SK-N-SH treated with all-trans-retinoic acid at 6 μM for 48 hours (cell line): ENCODE results near the gene ALX1.

ENCODE experiments used
- ATAC-seq: fragments of 200-7000 bp; cut with Tn5 transposase; 3 replicates; pipeline ENCODE4 v1.9.1; 2020; ENCODE audit warnings: mild to moderate bottlenecking, moderate library complexity
- ARNTL ChIP-seq: fragments of 450-650 bp; formaldehyde crosslinking; IDR thresholded peaks from 2 replicates; pipeline ENCODE4 v1.5.0; 2020; ENCODE audit warnings: low read depth, mild to moderate bottlenecking, moderate library complexity, borderline replicate concordance
- BACH2 ChIP-seq: fragments of 250-450 bp; sonication (Bioruptor Pico); IDR thresholded peaks from 2 replicates; pipeline ENCODE4 v1.9.0; 2021; ENCODE audit warnings: mild to moderate bottlenecking, borderline replicate concordance
- CREB5 ChIP-seq: fragments of 250-450 bp; sonication (Bioruptor Pico); IDR thresholded peaks from 2 replicates; pipeline ENCODE4 v1.5.1; 2020; ENCODE audit warnings: low read depth, mild to moderate bottlenecking, moderate library complexity
- CSDC2 ChIP-seq: fragments of 250-450 bp; sonication (Bioruptor Pico); IDR thresholded peaks from 2 replicates; pipeline ENCODE4 v1.5.0; 2020; ENCODE audit warnings: mild to moderate bottlenecking, moderate library complexity
- ESRRG ChIP-seq: fragments of 250-450 bp; sonication (Bioruptor Pico); IDR thresholded peaks from 2 replicates; pipeline ENCODE4 v1.6.1; 2021; ENCODE audit warnings: mild to moderate bottlenecking
- ISL1 ChIP-seq: fragments of 250-450 bp; sonication (Bioruptor Pico); IDR thresholded peaks from 2 replicates; pipeline ENCODE4 v2.1.2; 2022; ENCODE audit warnings: mild to moderate bottlenecking, moderate library complexity
- OSR1 ChIP-seq: fragments of 250-450 bp; sonication (Bioruptor Pico); IDR thresholded peaks from 2 replicates; pipeline ENCODE4 v1.8.0; 2022; ENCODE audit warnings: moderate library complexity, mild to moderate bottlenecking, inconsistent platforms
- PATZ1 ChIP-seq: fragments of 250-450 bp; sonication (Bioruptor Pico); IDR thresholded peaks from 2 replicates; pipeline ENCODE4 v1.8.0; 2020; ENCODE audit warnings: mild to moderate bottlenecking, moderate library complexity, borderline replicate concordance
- POU6F1 ChIP-seq: fragments of 250-450 bp; sonication (Bioruptor Pico); IDR thresholded peaks from 2 replicates; pipeline ENCODE4 v1.8.0; 2021; ENCODE audit warnings: low read depth, mild to moderate bottlenecking, moderate library complexity, borderline replicate concordance
- PPARA ChIP-seq: fragments of 250-450 bp; sonication (Bioruptor Pico); IDR thresholded peaks from 2 replicates; pipeline ENCODE4 v1.5.0; 2020; ENCODE audit warnings: mild to moderate bottlenecking, borderline replicate concordance
- RARB ChIP-seq: fragments of 250-450 bp; sonication (Bioruptor Pico); IDR thresholded peaks from 2 replicates; pipeline ENCODE4 v1.8.0; 2021; ENCODE audit warnings: mild to moderate bottlenecking, moderate library complexity
- SNAI2 ChIP-seq: fragments of 250-450 bp; sonication (Bioruptor Pico); IDR thresholded peaks from 2 replicates; pipeline ENCODE4 v1.5.0; 2020; ENCODE audit warnings: mild to moderate bottlenecking, moderate library complexity
- TCF4 ChIP-seq: fragments of 250-450 bp; sonication (Bioruptor Pico); IDR thresholded peaks from 2 replicates; pipeline ENCODE4 v1.8.0; 2021; ENCODE audit warnings: mild to moderate bottlenecking, moderate library complexity, borderline replicate concordance
- TOX ChIP-seq: fragments of 250-450 bp; sonication (Bioruptor Pico); IDR thresholded peaks from 2 replicates; pipeline ENCODE4 v1.8.0; 2021; ENCODE audit warnings: mild to moderate bottlenecking, moderate library complexity, borderline replicate concordance
- TSHZ2 ChIP-seq: fragments of 250-450 bp; sonication (Bioruptor Pico); IDR thresholded peaks from 2 replicates; pipeline ENCODE4 v1.5.0; 2020; ENCODE audit warnings: mild to moderate bottlenecking, moderate library complexity
- ZC3H10 ChIP-seq: fragments of 250-450 bp; sonication (Bioruptor Pico); IDR thresholded peaks from 2 replicates; pipeline ENCODE4 v1.5.1; 2021; ENCODE audit warnings: mild to moderate bottlenecking, moderate library complexity
- ZFP30 ChIP-seq: fragments of 450-650 bp; formaldehyde crosslinking; IDR thresholded peaks from 2 replicates; pipeline ENCODE4 v1.5.0; 2022; ENCODE audit warnings: mild to moderate bottlenecking, moderate library complexity
- ZNF565 ChIP-seq: fragments of 450-650 bp; formaldehyde crosslinking; conservative IDR thresholded peaks from 2 replicates; pipeline ENCODE4 v1.5.0; 2020; ENCODE audit warnings: low read depth, mild to moderate bottlenecking, moderate library complexity
- ZNF8 ChIP-seq: fragments of 450-650 bp; formaldehyde crosslinking; IDR thresholded peaks from 2 replicates; pipeline ENCODE4 v1.5.0; 2020; ENCODE audit warnings: mild to moderate bottlenecking, moderate library complexity

ALX1 gene

GRCh38 chr12:85253853-85254252 lies 26.2 kb upstream of the ALX1 start (continued):
- TF ChIP-seq POU6F1 (no peak), TSHZ2 (CRISPR knock-in tag) (no peak), RARB (no peak), CREB5 (CRISPR knock-in tag) (no peak)

GRCh38 chr12:85257671-85258070 lies 22.3 kb upstream of the ALX1 start:
- ATAC-seq, result no peak
- TF ChIP-seq TCF4 (CRISPR knock-in tag) (no peak), TOX (no peak), ISL1 (CRISPR knock-in tag) (no peak), TSHZ2 (CRISPR knock-in tag) (no peak), PPARA (CRISPR knock-in tag) (no peak), BACH2 (CRISPR knock-in tag) (no peak), ZNF565 (no peak), ZNF8 (CRISPR knock-in tag) (no peak), ARNTL (no peak), ESRRG (no peak), SNAI2 (CRISPR knock-in tag) (no peak), PATZ1 (no peak), OSR1 (CRISPR knock-in tag) (no peak), ZFP30 (no peak), CSDC2 (no peak), CREB5 (CRISPR knock-in tag) (no peak), RARB (no peak), ZC3H10 (CRISPR knock-in tag) (no peak)

- no peak for ATAC-seq
- no peak for TF ChIP-seq SNAI2 (CRISPR knock-in tag)
- TF ChIP-seq TOX, result no peak
- TF ChIP-seq, all 23 proteins: peak for 0
Observed at GRCh38 chr12:85260447-85260846, 19.6 kb upstream of the ALX1 start.
